A549 (cell line): ENCODE results near the gene DDX25.

Experiments
- CHD2 ChIP-seq: fragments of 150-350 bp; IDR thresholded peaks from 2 replicates; pipeline ENCODE4 v1.6.1; 2014; ENCODE audit warnings: low read length; ENCODE audit not compliant: partially characterized antibody
- ESRRA ChIP-seq: fragments of 150-350 bp; IDR thresholded peaks from 2 replicates; pipeline ENCODE4 v1.6.1; 2014; ENCODE audit warnings: mild to moderate bottlenecking, low read length, borderline replicate concordance
- KDM5A ChIP-seq: fragments of 200-600 bp; sonication (generic); IDR thresholded peaks from 2 replicates; pipeline ENCODE4 v1.6.1; 2016; ENCODE audit warnings: antibody characterized with exemption, mild to moderate bottlenecking
- POLR2A ChIP-seq: IDR thresholded peaks from 2 replicates; pipeline ENCODE4 v1.6.1; 2012; ENCODE audit warnings: mild to moderate bottlenecking, low read length
- RAD21 ChIP-seq, 2 experiments: fragments of >200 bp in 1 of 2; sonication (Bioruptor Twin) in 1 of 2; formaldehyde crosslinking in 1 of 2; IDR thresholded peaks in 1 of 2; conservative IDR thresholded peaks in 1 of 2; 2 replicates in 1 of 2; 3 replicates in 1 of 2; pipeline ENCODE4 v1.6.1; 2012 to 2018; ENCODE audit warnings: inconsistent platforms in 1 of 2
- RCOR1 ChIP-seq: fragments of 150-350 bp; IDR thresholded peaks from 2 replicates; pipeline ENCODE4 v1.6.1; 2014; ENCODE audit warnings: antibody characterized with exemption, low read length, low read depth
- ZFP36 ChIP-seq: fragments of 450-650 bp; IDR thresholded peaks from 2 replicates; pipeline ENCODE4 v1.6.1; 2014; ENCODE audit warnings: borderline replicate concordance; ENCODE audit not compliant: partially characterized antibody
- TF ChIP-seq, protein P1 (sequence below): fragments of >200 bp; sonication (Bioruptor Twin); formaldehyde crosslinking; IDR thresholded peaks from 3 replicates; pipeline ENCODE4 v1.5.1; 2016

DNA sequence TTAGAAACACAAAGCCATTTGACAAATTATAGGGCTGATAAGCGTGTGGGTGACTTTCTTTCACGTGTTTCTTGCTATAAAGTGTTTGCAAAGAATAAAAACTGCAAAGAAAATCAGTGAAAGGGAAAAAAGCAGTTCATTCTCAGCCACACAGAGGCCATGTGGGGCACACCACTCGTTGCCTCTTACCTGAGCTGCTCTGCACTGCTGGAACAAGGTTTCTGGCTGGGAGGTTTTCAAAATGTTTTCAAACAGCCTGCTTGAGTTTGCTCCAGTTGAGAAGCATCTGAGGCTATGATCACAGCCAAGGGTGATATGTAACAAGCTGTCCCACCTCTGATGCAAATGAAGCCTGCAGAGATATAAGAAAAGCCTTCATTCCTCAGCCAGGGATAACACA, 26.8 kb downstream of the DDX25 start:
- TF ChIP-seq, protein P1, sequence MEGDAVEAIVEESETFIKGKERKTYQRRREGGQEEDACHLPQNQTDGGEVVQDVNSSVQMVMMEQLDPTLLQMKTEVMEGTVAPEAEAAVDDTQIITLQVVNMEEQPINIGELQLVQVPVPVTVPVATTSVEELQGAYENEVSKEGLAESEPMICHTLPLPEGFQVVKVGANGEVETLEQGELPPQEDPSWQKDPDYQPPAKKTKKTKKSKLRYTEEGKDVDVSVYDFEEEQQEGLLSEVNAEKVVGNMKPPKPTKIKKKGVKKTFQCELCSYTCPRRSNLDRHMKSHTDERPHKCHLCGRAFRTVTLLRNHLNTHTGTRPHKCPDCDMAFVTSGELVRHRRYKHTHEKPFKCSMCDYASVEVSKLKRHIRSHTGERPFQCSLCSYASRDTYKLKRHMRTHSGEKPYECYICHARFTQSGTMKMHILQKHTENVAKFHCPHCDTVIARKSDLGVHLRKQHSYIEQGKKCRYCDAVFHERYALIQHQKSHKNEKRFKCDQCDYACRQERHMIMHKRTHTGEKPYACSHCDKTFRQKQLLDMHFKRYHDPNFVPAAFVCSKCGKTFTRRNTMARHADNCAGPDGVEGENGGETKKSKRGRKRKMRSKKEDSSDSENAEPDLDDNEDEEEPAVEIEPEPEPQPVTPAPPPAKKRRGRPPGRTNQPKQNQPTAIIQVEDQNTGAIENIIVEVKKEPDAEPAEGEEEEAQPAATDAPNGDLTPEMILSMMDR, result no peak
- TF ChIP-seq KDM5A (no peak), ESRRA (no peak), ZFP36 (no peak), CHD2 (no peak), RCOR1 (no peak), RAD21 (conservative IDR thresholded peaks at IDR 0.05 in 1 of 2, IDR thresholded peaks at IDR 0.05 in 1 of 2) (no peak), POLR2A (no peak)
